Fibroblast of villous mesenchyme (primary cell): ENCODE measurements around the gene DYNLT5. TPM values are rescaled to one million over a fixed set of nuclear protein-coding genes. Genes with fewer than 3 reads are reported as not detected.
"Not testable (repeated sequence)": the region's sequence is repeated elsewhere in the genome, so short reads cannot be mapped to it uniquely, and the experiment has no call there.

Source experiments
- DNase-seq: peaks from one replicate; pipeline ENCODE4 v3.0.0-alpha.2; 2010; ENCODE audit warnings: low read depth
- H3K4me3 ChIP-seq: 2 replicates; pipeline ENCODE4 v1.5.1; 2011; ENCODE audit warnings: low read depth, mild to moderate bottlenecking, low read length
- CTCF ChIP-seq: IDR thresholded peaks from 2 replicates; pipeline ENCODE4 v1.5.1; 2012; ENCODE audit warnings: low read depth, mild to moderate bottlenecking, low read length; ENCODE audit not compliant: insufficient read depth
- total RNA-seq: library from RNA; depleted of rRNA; stranded (reverse); fragments of >200 nt; gene quantifications from 2 replicates; pipeline ENCODE4 v1.2.3, GENCODE V29; 2012

Gene DYNLT5
- total RNA-seq, 1 donor, result 1.7 TPM

DNA sequence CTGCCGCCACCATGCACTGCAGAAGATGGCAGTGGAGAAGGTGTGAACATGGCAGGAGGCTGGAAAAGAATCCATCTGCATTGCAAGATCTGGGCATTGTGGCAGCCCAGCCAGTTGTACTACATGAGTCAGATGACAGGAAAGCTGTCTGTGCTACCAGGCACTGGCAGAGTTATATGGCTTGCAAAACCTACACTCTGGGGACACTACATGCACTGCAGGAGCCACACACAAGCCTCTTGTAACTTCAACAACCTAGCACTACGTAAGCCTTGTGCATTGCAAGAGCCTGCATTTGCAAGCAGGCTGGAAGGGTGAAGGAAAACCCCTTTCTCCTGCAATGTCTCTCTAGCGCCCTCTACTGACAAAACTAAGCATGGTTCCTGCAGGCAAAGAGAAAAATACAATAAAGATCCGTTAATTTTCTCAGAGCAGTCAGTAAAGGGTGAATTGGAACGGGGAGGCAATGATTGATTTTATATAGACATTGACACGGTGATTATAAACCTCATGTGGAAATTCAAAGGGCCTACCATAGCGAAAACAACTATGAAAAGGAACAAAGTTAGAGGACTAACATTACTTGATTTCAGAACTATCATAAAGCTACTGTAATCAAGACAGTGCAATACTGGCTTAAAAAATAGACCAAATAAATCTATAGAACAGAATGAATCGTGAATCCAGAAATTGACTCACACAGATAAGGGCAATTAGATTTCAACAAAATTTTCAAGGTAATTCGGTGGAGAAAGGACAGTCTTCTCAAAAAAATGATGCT is 26.2 kb upstream of the DYNLT5 start:
- H3K4me3 ChIP-seq, result no peak overlapping the region
- DNase-seq, result peak; percentile 85
- TF ChIP-seq CTCF, result peak; percentile 100

DNA sequence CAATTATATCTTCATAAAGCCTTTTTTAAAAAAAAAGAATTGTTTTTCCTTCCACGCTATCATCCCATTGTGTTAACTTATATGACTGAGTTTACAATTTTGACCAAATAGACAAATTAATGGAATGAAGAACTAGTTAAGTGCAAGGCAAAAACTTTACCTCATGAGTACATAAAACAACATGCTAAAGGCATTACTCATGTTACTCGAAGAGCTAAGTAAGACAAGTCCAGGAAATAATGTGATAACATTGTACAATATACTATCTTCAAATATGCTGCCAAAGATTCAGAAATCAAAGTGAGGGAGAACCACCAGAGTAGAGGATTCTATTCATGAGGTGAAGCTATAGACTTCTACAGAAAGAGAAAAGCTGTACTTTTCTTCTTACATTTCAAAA is 24.2 kb upstream of the DYNLT5 start:
- no peak overlapping the region for H3K4me3 ChIP-seq
- TF ChIP-seq CTCF, result no peak
- peak; percentile 37 for DNase-seq

DNA sequence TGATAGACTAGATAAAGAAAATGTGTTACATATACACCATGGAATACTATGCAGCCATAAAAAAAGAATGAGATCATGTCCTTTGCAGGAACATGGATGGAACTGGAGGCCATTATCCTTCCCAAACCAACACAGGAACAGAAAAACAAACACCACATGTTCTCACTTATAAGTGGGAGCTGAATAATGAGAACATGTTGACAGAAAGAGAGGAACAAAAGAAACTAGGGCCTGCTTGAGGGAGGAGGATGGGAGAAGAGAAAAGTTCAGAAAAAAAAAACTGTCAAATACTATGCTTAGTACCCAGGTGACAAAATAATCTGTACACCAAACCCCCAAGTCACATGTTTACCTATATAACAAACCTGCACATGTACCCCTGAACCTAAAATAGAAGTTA is 23.5 kb upstream of the DYNLT5 start:
- not testable (repeated sequence) for H3K4me3 ChIP-seq, DNase-seq

DNA sequence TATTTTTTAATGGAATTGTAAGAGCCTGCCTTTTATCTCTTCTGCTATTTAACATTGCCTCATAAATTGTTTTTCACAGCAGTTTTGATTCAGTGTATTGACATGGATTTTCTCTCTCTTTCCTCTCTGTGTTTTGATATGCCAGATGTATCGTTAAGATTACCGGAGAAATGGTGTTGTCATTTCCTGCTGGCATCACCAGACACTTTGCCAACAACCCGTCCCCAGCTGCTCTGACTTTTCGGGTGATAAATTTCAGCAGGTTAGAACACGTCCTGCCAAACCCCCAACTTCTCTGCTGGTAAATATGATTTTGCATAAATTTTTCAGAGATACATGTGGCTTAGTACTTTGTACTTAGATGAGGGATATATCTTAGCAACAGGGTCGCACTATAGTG is 23.1 kb upstream of the DYNLT5 start:
- H3K4me3 ChIP-seq, result no peak overlapping the region
- no peak for DNase-seq
- no peak for TF ChIP-seq CTCF

DNA sequence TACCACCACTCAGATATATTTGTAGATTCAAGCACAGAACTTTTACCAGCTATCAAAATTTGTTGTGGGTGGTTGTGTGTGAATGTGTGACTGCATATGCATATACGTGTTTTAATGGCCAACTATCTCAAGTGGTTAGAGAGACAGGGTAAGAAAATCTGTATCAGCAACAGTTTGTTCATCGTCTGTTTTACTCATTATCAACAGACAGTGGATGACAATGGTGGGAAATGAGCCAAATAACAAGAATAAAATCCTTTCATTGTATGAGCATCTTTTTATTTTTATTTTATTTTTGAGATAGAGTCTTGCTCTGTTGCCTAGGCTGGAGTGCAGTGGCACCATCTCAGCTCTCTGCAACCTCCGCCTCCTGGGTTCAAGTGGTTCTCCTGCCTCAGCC is 22.7 kb upstream of the DYNLT5 start:
- H3K4me3 ChIP-seq, result no peak overlapping the region
- no peak for DNase-seq
- no peak for TF ChIP-seq CTCF

DNA sequence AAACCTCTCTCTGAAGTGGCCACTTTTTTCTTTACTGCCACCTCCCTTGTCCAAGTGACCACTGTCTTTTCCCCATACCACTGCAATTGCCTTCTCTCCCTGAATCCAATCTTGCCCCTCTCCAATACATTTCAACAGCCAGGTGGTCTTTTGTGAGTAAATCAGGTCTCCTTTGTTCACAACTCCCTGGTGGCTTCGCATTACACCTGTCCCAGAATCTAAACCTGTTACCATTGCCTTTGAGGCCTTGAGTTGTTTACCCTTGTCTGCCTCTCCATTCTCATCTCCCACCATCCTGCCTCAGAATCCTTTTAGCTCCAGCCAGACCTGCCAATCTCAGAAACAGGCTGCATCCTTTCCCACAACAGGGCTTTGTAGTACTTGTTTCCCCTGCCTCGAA is 21.8 kb upstream of the DYNLT5 start:
- no peak for DNase-seq
- H3K4me3 ChIP-seq, result no peak overlapping the region
- TF ChIP-seq CTCF, result no peak

- no peak for TF ChIP-seq CTCF
Measured at GRCh38 chr1:66731170-66731865, 20.9 kb upstream of the DYNLT5 start.

More at GRCh38 chr1:66731170-66731865, 20.9 kb upstream of the DYNLT5 start:
- H3K4me3 ChIP-seq, result no peak overlapping the region
- no peak for DNase-seq
